ENCODE results near the gene ADGRE2.
"Not testable (repeated sequence)": the region's sequence is repeated elsewhere in the genome, so short reads cannot be mapped to it uniquely, and the experiment has no call there.

Gene ADGRE2
- 3.5 to 9.4 (median 6.4) reads per million in 3 donors for total RNA-seq

GRCh38 chr19:14778110-14778845 lies at the start of gene ADGRE2:
TSS of gene ADGRE2 (minus strand) at chr19:14778560. CDS start at chr19:14776756, 1,804 bp downstream.
- H3K9me3 ChIP-seq (ENCODE audit: control insufficient read depth, low read length); H3K4me3 ChIP-seq (ENCODE audit: insufficient read depth, low read depth, low read length, poor library complexity, severe bottlenecking); DNase-seq; H3K4me1 ChIP-seq (ENCODE audit: control insufficient read depth, insufficient read depth, low read length, poor library complexity, severe bottlenecking); H3K36me3 ChIP-seq (ENCODE audit: control insufficient read depth, insufficient read depth, low read length); H3K27ac ChIP-seq (ENCODE audit: insufficient read depth, low read length, poor library complexity, severe bottlenecking): not testable (repeated sequence)
- peaks cover 11% of the 10 kb centered on the region for H3K27me3 ChIP-seq (replicated peaks; ENCODE audit: control insufficient read depth, insufficient read depth, low read length, poor library complexity, severe bottlenecking)

DNA sequence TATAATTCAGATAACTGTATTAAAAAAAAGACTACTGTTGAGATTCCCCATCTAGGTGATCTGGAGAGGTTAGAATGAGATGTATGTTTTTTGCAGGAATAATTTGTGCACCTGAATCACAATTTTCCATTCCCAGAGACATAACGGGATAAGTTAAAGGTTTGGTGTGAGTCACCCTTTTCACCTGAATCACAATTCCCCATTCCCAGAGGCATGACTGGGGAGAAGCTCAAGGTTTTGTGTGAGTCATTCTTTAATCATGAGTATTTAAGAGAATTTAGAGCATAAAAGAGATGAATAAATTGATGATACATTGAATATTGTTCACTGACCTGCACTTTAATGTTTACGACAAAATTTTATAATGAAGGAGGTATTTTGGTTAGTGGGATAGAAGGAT lies 47.6 kb upstream of the ADGRE2 start:
- no peak overlapping the region for H3K27ac ChIP-seq (ENCODE audit: insufficient read depth, low read length, poor library complexity, severe bottlenecking)
- H3K36me3 ChIP-seq (ENCODE audit: control insufficient read depth, insufficient read depth, low read length), result no peaks in the 10 kb centered on the region
- H3K27me3 ChIP-seq (replicated peaks; ENCODE audit: control insufficient read depth, insufficient read depth, low read length, poor library complexity, severe bottlenecking), result no peaks in the 10 kb centered on the region
- no peak for DNase-seq
- H3K9me3 ChIP-seq (ENCODE audit: control insufficient read depth, low read length), result no peaks in the 10 kb centered on the region
- no peaks in the 10 kb centered on the region for H3K4me1 ChIP-seq (ENCODE audit: control insufficient read depth, insufficient read depth, low read length, poor library complexity, severe bottlenecking)
- no peak overlapping the region for H3K4me3 ChIP-seq (ENCODE audit: insufficient read depth, low read depth, low read length, poor library complexity, severe bottlenecking)

DNA sequence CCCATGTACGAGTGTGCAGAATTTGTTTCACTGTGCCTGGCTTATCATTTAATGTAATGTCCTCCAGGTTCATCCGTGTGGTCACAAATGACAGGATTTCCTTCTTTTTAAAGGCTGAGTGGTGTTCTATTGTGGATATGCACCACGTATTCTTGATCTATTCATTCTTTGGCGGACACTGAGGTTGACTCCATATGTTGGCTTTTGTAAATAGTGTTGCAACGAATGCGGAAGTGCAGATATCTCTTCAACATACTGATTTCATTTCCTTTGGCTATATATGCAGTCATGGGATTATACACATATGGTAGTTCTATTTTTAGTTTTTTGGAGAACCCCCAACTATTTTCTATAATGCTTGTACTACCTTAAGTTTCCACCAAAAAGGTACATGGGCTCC lies 43.6 kb upstream of the ADGRE2 start:
- Histone ChIP-seq H3K27ac (ENCODE audit: insufficient read depth, low read length, poor library complexity, severe bottlenecking) (no peak overlapping the region), H3K36me3 (ENCODE audit: control insufficient read depth, insufficient read depth, low read length) (no peaks in the 10 kb centered on the region), H3K4me1 (ENCODE audit: control insufficient read depth, insufficient read depth, low read length, poor library complexity, severe bottlenecking) (no peaks in the 10 kb centered on the region), H3K4me3 (ENCODE audit: insufficient read depth, low read depth, low read length, poor library complexity, severe bottlenecking) (no peak overlapping the region), H3K27me3 (replicated peaks; ENCODE audit: control insufficient read depth, insufficient read depth, low read length, poor library complexity, severe bottlenecking) (no peaks in the 10 kb centered on the region), H3K9me3 (ENCODE audit: control insufficient read depth, low read length) (no peaks in the 10 kb centered on the region)
- DNase-seq, result no peak

GRCh38 chr19:14818588-14818987 lies 40.2 kb upstream of the ADGRE2 start:
- H3K9me3 ChIP-seq (ENCODE audit: control insufficient read depth, low read length), result no peaks in the 10 kb centered on the region
- H3K27ac ChIP-seq (ENCODE audit: insufficient read depth, low read length, poor library complexity, severe bottlenecking), result no peak overlapping the region
- no peaks in the 10 kb centered on the region for H3K4me1 ChIP-seq (ENCODE audit: control insufficient read depth, insufficient read depth, low read length, poor library complexity, severe bottlenecking)
- H3K27me3 ChIP-seq (replicated peaks; ENCODE audit: control insufficient read depth, insufficient read depth, low read length, poor library complexity, severe bottlenecking), result no peaks in the 10 kb centered on the region
- H3K4me3 ChIP-seq (ENCODE audit: insufficient read depth, low read depth, low read length, poor library complexity, severe bottlenecking), result no peak overlapping the region
- DNase-seq, result no peak
- H3K36me3 ChIP-seq (ENCODE audit: control insufficient read depth, insufficient read depth, low read length), result no peaks in the 10 kb centered on the region

- H3K9me3 ChIP-seq (ENCODE audit: control insufficient read depth, low read length), result no peaks in the 10 kb centered on the region
- H3K4me3 ChIP-seq (ENCODE audit: insufficient read depth, low read depth, low read length, poor library complexity, severe bottlenecking), result no peak overlapping the region
- H3K27me3 ChIP-seq (replicated peaks; ENCODE audit: control insufficient read depth, insufficient read depth, low read length, poor library complexity, severe bottlenecking), result no peaks in the 10 kb centered on the region
- H3K27ac ChIP-seq (ENCODE audit: insufficient read depth, low read length, poor library complexity, severe bottlenecking), result no peak overlapping the region
- H3K36me3 ChIP-seq (ENCODE audit: control insufficient read depth, insufficient read depth, low read length), result no peaks in the 10 kb centered on the region
- H3K4me1 ChIP-seq (ENCODE audit: control insufficient read depth, insufficient read depth, low read length, poor library complexity, severe bottlenecking), result no peaks in the 10 kb centered on the region
- DNase-seq, result no peak
These were observed 38.7 kb upstream of the ADGRE2 start for GRCh38 chr19:14817052-14817451.

GRCh38 chr19:14814982-14815652 lies 36.8 kb upstream of the ADGRE2 start:
- H3K9me3 ChIP-seq (ENCODE audit: control insufficient read depth, low read length), result no peaks in the 10 kb centered on the region
- H3K4me3 ChIP-seq (ENCODE audit: insufficient read depth, low read depth, low read length, poor library complexity, severe bottlenecking), result no peak overlapping the region
- no peaks in the 10 kb centered on the region for H3K4me1 ChIP-seq (ENCODE audit: control insufficient read depth, insufficient read depth, low read length, poor library complexity, severe bottlenecking)
- no peak overlapping the region for H3K27ac ChIP-seq (ENCODE audit: insufficient read depth, low read length, poor library complexity, severe bottlenecking)
- no peaks in the 10 kb centered on the region for H3K36me3 ChIP-seq (ENCODE audit: control insufficient read depth, insufficient read depth, low read length)
- H3K27me3 ChIP-seq (replicated peaks; ENCODE audit: control insufficient read depth, insufficient read depth, low read length, poor library complexity, severe bottlenecking), result no peaks in the 10 kb centered on the region
- DNase-seq, result no peak

- Histone ChIP-seq H3K4me1 (ENCODE audit: control insufficient read depth, insufficient read depth, low read length, poor library complexity, severe bottlenecking) (no peaks in the 10 kb centered on the region), H3K36me3 (ENCODE audit: control insufficient read depth, insufficient read depth, low read length) (no peaks in the 10 kb centered on the region), H3K9me3 (ENCODE audit: control insufficient read depth, low read length) (no peaks in the 10 kb centered on the region), H3K27ac (ENCODE audit: insufficient read depth, low read length, poor library complexity, severe bottlenecking) (no peak overlapping the region), H3K4me3 (ENCODE audit: insufficient read depth, low read depth, low read length, poor library complexity, severe bottlenecking) (no peak overlapping the region), H3K27me3 (replicated peaks; ENCODE audit: control insufficient read depth, insufficient read depth, low read length, poor library complexity, severe bottlenecking) (no peaks in the 10 kb centered on the region)
- no peak for DNase-seq
These were observed 31.1 kb upstream of the ADGRE2 start for GRCh38 chr19:14809272-14810057.

DNA sequence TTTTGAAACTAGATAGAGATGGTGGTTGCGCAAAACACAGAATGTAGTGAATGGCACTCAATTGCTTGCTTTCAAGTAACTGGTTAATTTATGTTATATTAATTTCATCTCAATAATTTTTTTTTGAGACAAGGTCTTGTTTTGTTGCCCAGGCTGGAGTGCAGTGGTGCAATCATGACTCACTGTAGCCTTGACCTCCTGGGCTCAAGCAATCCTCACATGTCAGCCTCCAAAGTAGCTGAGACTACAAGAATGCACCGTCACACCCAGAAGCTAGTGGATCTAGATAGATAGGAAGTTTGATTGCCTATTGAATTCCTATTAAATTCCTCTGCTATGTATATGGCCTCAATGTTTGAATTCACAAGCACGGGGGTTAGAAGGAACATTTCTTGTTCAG lies 26.4 kb upstream of the ADGRE2 start:
- H3K9me3 ChIP-seq (ENCODE audit: control insufficient read depth, low read length), result no peaks in the 10 kb centered on the region
- no peak overlapping the region for H3K4me3 ChIP-seq (ENCODE audit: insufficient read depth, low read depth, low read length, poor library complexity, severe bottlenecking)
- H3K27me3 ChIP-seq (replicated peaks; ENCODE audit: control insufficient read depth, insufficient read depth, low read length, poor library complexity, severe bottlenecking), result no peaks in the 10 kb centered on the region
- no peaks in the 10 kb centered on the region for H3K36me3 ChIP-seq (ENCODE audit: control insufficient read depth, insufficient read depth, low read length)
- DNase-seq, result no peak
- no peaks in the 10 kb centered on the region for H3K4me1 ChIP-seq (ENCODE audit: control insufficient read depth, insufficient read depth, low read length, poor library complexity, severe bottlenecking)
- H3K27ac ChIP-seq (ENCODE audit: insufficient read depth, low read length, poor library complexity, severe bottlenecking), result no peak overlapping the region

- no peak for DNase-seq
- Histone ChIP-seq H3K4me1 (ENCODE audit: control insufficient read depth, insufficient read depth, low read length, poor library complexity, severe bottlenecking) (no peaks in the 10 kb centered on the region), H3K36me3 (ENCODE audit: control insufficient read depth, insufficient read depth, low read length) (no peaks in the 10 kb centered on the region), H3K9me3 (ENCODE audit: control insufficient read depth, low read length) (no peaks in the 10 kb centered on the region), H3K4me3 (ENCODE audit: insufficient read depth, low read depth, low read length, poor library complexity, severe bottlenecking) (no peak overlapping the region), H3K27ac (ENCODE audit: insufficient read depth, low read length, poor library complexity, severe bottlenecking) (no peak overlapping the region), H3K27me3 (replicated peaks; ENCODE audit: control insufficient read depth, insufficient read depth, low read length, poor library complexity, severe bottlenecking) (no peaks in the 10 kb centered on the region)
These were observed 20.4 kb upstream of the ADGRE2 start for GRCh38 chr19:14798760-14799159.

GRCh38 chr19:14796021-14796420 lies 17.7 kb upstream of the ADGRE2 start:
- no peak for DNase-seq
- Histone ChIP-seq H3K27me3 (replicated peaks; ENCODE audit: control insufficient read depth, insufficient read depth, low read length, poor library complexity, severe bottlenecking) (no peaks in the 10 kb centered on the region), H3K4me3 (ENCODE audit: insufficient read depth, low read depth, low read length, poor library complexity, severe bottlenecking) (no peak overlapping the region), H3K36me3 (ENCODE audit: control insufficient read depth, insufficient read depth, low read length) (no peaks in the 10 kb centered on the region), H3K4me1 (ENCODE audit: control insufficient read depth, insufficient read depth, low read length, poor library complexity, severe bottlenecking) (no peaks in the 10 kb centered on the region), H3K9me3 (ENCODE audit: control insufficient read depth, low read length) (no peaks in the 10 kb centered on the region), H3K27ac (ENCODE audit: insufficient read depth, low read length, poor library complexity, severe bottlenecking) (no peak overlapping the region)

Data from effector memory CD4-positive, alpha-beta T cell (primary cell).